Testis (tissue), 2 donors: ENCODE results near the gene SET.

Experiments used
- POLR2A ChIP-seq: fragments of 450-650 bp; IDR thresholded peaks from one replicate; pipeline ENCODE4 v1.6.1; 2017; ENCODE audit warnings: antibody characterized with exemption, mild to moderate bottlenecking, moderate library complexity
- TF ChIP-seq, protein P1 (sequence below), 3 experiments: fragments of 450-650 bp in 2 of 3; fragments of 200-600 bp in 1 of 3; sonication (generic) in 1 of 3; IDR thresholded peaks; one replicate each; pipeline ENCODE4 v1.5.1; 2016 to 2019; ENCODE audit warnings: antibody characterized with exemption in 3 of 3, mild to moderate bottlenecking in 2 of 3, moderate library complexity in 1 of 3

GRCh38 chr9:128669786-128670185, 19.2 kb upstream of the SET start:
- TF ChIP-seq, protein P1, sequence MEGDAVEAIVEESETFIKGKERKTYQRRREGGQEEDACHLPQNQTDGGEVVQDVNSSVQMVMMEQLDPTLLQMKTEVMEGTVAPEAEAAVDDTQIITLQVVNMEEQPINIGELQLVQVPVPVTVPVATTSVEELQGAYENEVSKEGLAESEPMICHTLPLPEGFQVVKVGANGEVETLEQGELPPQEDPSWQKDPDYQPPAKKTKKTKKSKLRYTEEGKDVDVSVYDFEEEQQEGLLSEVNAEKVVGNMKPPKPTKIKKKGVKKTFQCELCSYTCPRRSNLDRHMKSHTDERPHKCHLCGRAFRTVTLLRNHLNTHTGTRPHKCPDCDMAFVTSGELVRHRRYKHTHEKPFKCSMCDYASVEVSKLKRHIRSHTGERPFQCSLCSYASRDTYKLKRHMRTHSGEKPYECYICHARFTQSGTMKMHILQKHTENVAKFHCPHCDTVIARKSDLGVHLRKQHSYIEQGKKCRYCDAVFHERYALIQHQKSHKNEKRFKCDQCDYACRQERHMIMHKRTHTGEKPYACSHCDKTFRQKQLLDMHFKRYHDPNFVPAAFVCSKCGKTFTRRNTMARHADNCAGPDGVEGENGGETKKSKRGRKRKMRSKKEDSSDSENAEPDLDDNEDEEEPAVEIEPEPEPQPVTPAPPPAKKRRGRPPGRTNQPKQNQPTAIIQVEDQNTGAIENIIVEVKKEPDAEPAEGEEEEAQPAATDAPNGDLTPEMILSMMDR (IDR thresholded peaks at IDR 0.05) = no peak
- no peak for TF ChIP-seq POLR2A
